Panc1 (cell line): ENCODE results near the gene UBTF. TPM values are rescaled to one million over a fixed set of nuclear protein-coding genes. Genes with fewer than 3 reads are reported as not detected.

Experiments
- ATAC-seq: fragments of 200-7000 bp; cut with Tn5 transposase; 2 replicates; pipeline ENCODE4 v1.9.1; 2020; ENCODE audit warnings: mild to moderate bottlenecking, moderate library complexity
- BruUV-seq: library from RNA; stranded (reverse); fragments of 400-500 nt; replicated peaks from 2 replicates; lab custom pipeline; 2021; lab: Mats Ljungman, UMichigan
- CTCF ChIA-PET: fragments of 300-600 bp; sonication (Branson Sonifier 250); formaldehyde crosslinking; loops from one replicate; lab custom pipeline; 2022; ENCODE audit warnings: antibody characterized with exemption; lab: Charles Lee
- POLR2A ChIA-PET: fragments of 300-600 bp; sonication (Branson Sonifier 250); formaldehyde crosslinking; loops from one replicate; lab custom pipeline; 2022; ENCODE audit warnings: antibody characterized with exemption; lab: Charles Lee
- DNase-seq: peaks from one replicate; pipeline ENCODE4 v3.0.0-alpha.2; 2010; ENCODE audit warnings: low read depth, low spot score
- H3K27ac ChIP-seq: 2 replicates; pipeline ENCODE4 v1.5.1; 2011; ENCODE audit warnings: mild to moderate bottlenecking, low read length, inconsistent platforms
- H3K27me3 ChIP-seq: fragments of 200-500 bp; sonication (Bioruptor generic); 2 replicates; pipeline ENCODE4 v1.6.0; 2014; ENCODE audit warnings: low read length, inconsistent platforms; ENCODE audit not compliant: control insufficient read depth, insufficient read depth
- H3K36me3 ChIP-seq: fragments of 200-500 bp; sonication (Bioruptor generic); 2 replicates; pipeline ENCODE4 v1.5.1; 2014; ENCODE audit warnings: inconsistent platforms, mild to moderate bottlenecking, low read length, moderate library complexity; ENCODE audit not compliant: control insufficient read depth, insufficient read depth
- H3K4me1 ChIP-seq: 2 replicates; pipeline ENCODE4 v1.5.1; 2011; ENCODE audit warnings: inconsistent platforms, mild to moderate bottlenecking, low read length, moderate library complexity; ENCODE audit not compliant: control insufficient read depth, insufficient read depth
- H3K4me3 ChIP-seq, 2 experiments: 2 replicates each; pipeline ENCODE4 v1.5.1; 2011 to 2012; ENCODE audit warnings: low read depth in 2 of 2, low read length in 2 of 2, mild to moderate bottlenecking in 2 of 2, inconsistent platforms in 1 of 2, moderate library complexity in 1 of 2
- H3K9me3 ChIP-seq: fragments of 200-500 bp; sonication (Bioruptor generic); 2 replicates; pipeline ENCODE4 v1.5.1; 2014; ENCODE audit warnings: low read depth, mild to moderate bottlenecking, inconsistent platforms, low read length, moderate library complexity; ENCODE audit not compliant: control insufficient read depth, insufficient read depth
- CTCF ChIP-seq: fragments of 450-650 bp; IDR thresholded peaks from 2 replicates; pipeline ENCODE4 v1.5.1; 2017; ENCODE audit warnings: mild to moderate bottlenecking
- POLR2AphosphoS5 ChIP-seq: IDR thresholded peaks from 2 replicates; pipeline ENCODE4 v1.6.1; 2012; ENCODE audit warnings: mild to moderate bottlenecking, low read depth, low read length, moderate library complexity
- REST ChIP-seq, 2 experiments: IDR thresholded peaks; 2 replicates each; pipeline ENCODE4 v1.6.1; 2011 to 2012; ENCODE audit warnings: low read depth in 2 of 2, control low read depth in 1 of 2, low read length in 1 of 2, mild to moderate bottlenecking in 1 of 2, moderate library complexity in 1 of 2; ENCODE audit not compliant: insufficient read depth in 1 of 2
- SIN3A ChIP-seq: IDR thresholded peaks from 2 replicates; pipeline ENCODE4 v1.6.1; 2012; ENCODE audit warnings: low read depth, mild to moderate bottlenecking, low read length, moderate library complexity, borderline replicate concordance; ENCODE audit not compliant: insufficient read depth
- TCF7L2 ChIP-seq: IDR thresholded peaks from 2 replicates; pipeline ENCODE4 v1.6.1; 2011; ENCODE audit warnings: mild to moderate bottlenecking, low read depth, low read length, inconsistent platforms
- in situ Hi-C: cut with HindIII; loops from 2 replicates; pipeline ENCODE4 v1.10.0; 2016; ENCODE audit warnings: low sequenced_read_pairs, low pct_unique_long_range_greater_than_20kb
- intact Hi-C: fragments of 100-400 bp; cut with micrococcal nuclease; formaldehyde crosslinking; loops from one replicate; pipeline ENCODE4 v1.10.0; 2022; ENCODE audit not compliant: unreplicated experiment
- total RNA-seq: library from RNA; stranded (reverse); gene quantifications from one replicate; pipeline ENCODE4 v1.2.1, GENCODE V29; 2021; ENCODE audit not compliant: unreplicated experiment

Gene UBTF
- total RNA-seq, 1 experiment from 2014 or later = 116 TPM

- ChIA-PET POLR2A (no interaction called here), CTCF (interaction anchor here (0.7 kb wide), 1 partner anchor 9 kb away, joined by 4 read pairs; no protein-coding TSS in a partner anchor)
- H3K36me3 ChIP-seq = peaks cover 10% of the 10 kb centered on the region
- peak; percentile 47 for TF ChIP-seq POLR2AphosphoS5
- no peak for TF ChIP-seq REST (IDR thresholded peaks at IDR 0.05; ENCODE audit: insufficient read depth in 1 of 2, low read depth in 2 of 2, low read length in 1 of 2)
- no peak for TF ChIP-seq SIN3A
- TF ChIP-seq TCF7L2 = no peak
- TF ChIP-seq CTCF = no peak
- peak; percentile 44 for ATAC-seq
- no TSS peak for BruUV-seq
- no peak overlapping the region for H3K4me3 ChIP-seq
- no peak overlapping the region for H3K27ac ChIP-seq
- H3K4me1 ChIP-seq = peaks cover 13% of the 10 kb centered on the region
- no peaks in the 10 kb centered on the region for H3K9me3 ChIP-seq
- H3K27me3 ChIP-seq = no peaks in the 10 kb centered on the region
- intact Hi-C loops (no loop called here), in situ Hi-C loops (no loop called here)
- DNase-seq = no peak
Measured at GRCh38 chr17:44212507-44213402, 6.7 kb downstream of the UBTF start.

- Histone ChIP-seq H3K4me3 (no peak overlapping the region), H3K36me3 (peaks cover 10% of the 10 kb centered on the region; the same call in 1 of the 2 replicates), H3K9me3 (no peaks in the 10 kb centered on the region), H3K27ac (no peak overlapping the region), H3K4me1 (peaks cover 5% of the 10 kb centered on the region), H3K27me3 (no peaks in the 10 kb centered on the region)
- BruUV-seq = no TSS peak
- ChIA-PET POLR2A (no interaction called here), CTCF (interaction anchor here (0.7 kb wide), 1 partner anchor 10 kb away, joined by 4 read pairs; no protein-coding TSS in a partner anchor)
- ATAC-seq = peak; percentile 17; the same call in 1 of the 2 replicates
- intact Hi-C loops = no loop called here
- DNase-seq = no peak
- no peak for TF ChIP-seq CTCF
- no peak for TF ChIP-seq TCF7L2
- no peak for TF ChIP-seq REST (IDR thresholded peaks at IDR 0.05; ENCODE audit: insufficient read depth in 1 of 2, low read depth in 2 of 2, low read length in 1 of 2)
- no peak for TF ChIP-seq SIN3A
- TF ChIP-seq POLR2AphosphoS5 = no peak
- in situ Hi-C loops = no loop called here
Measured at GRCh38 chr17:44211281-44212265, 7.9 kb downstream of the UBTF start.
